Stimulated activated naive B cell treated with anti-CD40 and anti-IgM and Interleukin-4, amounts not matched to agents 10 μg/mL and 1 μg/mL and 100 μg/mL, for 72 hours (primary cell): ENCODE data around the gene THSD8.

Experiments
- ATAC-seq, 2 donors: fragments of 150-1000 bp; cut with Tn5 transposase; replicated peaks; 2 replicates each; pipeline ENCODE4 v1.10.0; 2021; ENCODE audit warnings: moderate library complexity in 1 of 2
- DNase-seq: peaks from one replicate; pipeline ENCODE4 v3.0.0; 2021
- H3K27ac Mint-ChIP-seq: one replicate; pipeline ENCODE4 v1.8.0; 2022; ENCODE audit warnings: mild to moderate bottlenecking, mixed read lengths
- H3K27me3 Mint-ChIP-seq, 2 donors: one replicate each; pipeline ENCODE4 v1.8.0; 2022; ENCODE audit warnings: mixed read lengths in 2 of 2
- H3K36me3 Mint-ChIP-seq, 2 donors: one replicate each; pipeline ENCODE4 v1.8.0; 2022; ENCODE audit warnings: mixed read lengths in 2 of 2, mild to moderate bottlenecking in 1 of 2
- H3K4me1 Mint-ChIP-seq, 2 donors: one replicate each; pipeline ENCODE4 v1.8.0; 2022; ENCODE audit warnings: mixed read lengths in 2 of 2, mild to moderate bottlenecking in 1 of 2
- H3K4me3 Mint-ChIP-seq, 2 donors: one replicate each; pipeline ENCODE4 v1.8.0; 2022; ENCODE audit warnings: mild to moderate bottlenecking in 2 of 2, mixed read lengths in 2 of 2, moderate library complexity in 1 of 2
- H3K9me3 Mint-ChIP-seq, 2 donors: one replicate each; pipeline ENCODE4 v1.8.0; 2022; ENCODE audit warnings: mixed read lengths in 2 of 2, mild to moderate bottlenecking in 1 of 2

The THSD8 gene

DNA sequence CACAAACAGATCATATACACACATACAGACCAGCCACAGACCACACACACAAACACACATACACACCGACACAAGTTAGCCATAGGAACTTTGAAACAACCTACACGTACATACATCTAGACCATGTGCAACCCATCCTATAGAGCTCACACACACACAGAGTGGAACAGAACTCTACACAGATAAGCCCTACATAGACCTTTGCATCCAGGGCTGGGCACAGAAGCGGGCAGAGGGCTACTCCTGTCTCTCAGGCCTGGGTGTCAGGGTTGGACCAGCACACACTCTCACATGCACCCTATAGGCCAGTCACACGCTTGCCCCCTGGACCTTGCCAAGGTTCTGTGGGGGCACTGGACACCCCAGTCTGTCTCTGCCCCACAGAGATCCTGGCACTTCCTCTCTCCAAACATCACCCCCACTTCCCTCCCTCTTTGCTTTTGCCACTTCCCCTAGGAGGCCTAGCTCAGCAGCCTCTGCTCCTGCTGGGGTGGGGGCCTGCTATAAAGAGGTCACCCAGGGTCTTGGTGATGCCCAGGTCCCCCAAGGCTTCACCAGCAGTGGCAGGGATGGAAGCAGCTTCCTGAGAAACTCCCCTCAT lies 16.3 kb upstream of the THSD8 start:
- Mint-ChIP-seq H3K4me1 (peaks cover 28 to 30% of the 10 kb centered on the region in 2 donors), H3K27ac (no peak overlapping the region), H3K9me3 (no peaks in the 10 kb centered on the region), H3K36me3 (no peaks in the 10 kb centered on the region), H3K27me3 (no peaks in the 10 kb centered on the region), H3K4me3 (no peak overlapping the region)
- ATAC-seq (no peak), DNase-seq (no peak)

DNA sequence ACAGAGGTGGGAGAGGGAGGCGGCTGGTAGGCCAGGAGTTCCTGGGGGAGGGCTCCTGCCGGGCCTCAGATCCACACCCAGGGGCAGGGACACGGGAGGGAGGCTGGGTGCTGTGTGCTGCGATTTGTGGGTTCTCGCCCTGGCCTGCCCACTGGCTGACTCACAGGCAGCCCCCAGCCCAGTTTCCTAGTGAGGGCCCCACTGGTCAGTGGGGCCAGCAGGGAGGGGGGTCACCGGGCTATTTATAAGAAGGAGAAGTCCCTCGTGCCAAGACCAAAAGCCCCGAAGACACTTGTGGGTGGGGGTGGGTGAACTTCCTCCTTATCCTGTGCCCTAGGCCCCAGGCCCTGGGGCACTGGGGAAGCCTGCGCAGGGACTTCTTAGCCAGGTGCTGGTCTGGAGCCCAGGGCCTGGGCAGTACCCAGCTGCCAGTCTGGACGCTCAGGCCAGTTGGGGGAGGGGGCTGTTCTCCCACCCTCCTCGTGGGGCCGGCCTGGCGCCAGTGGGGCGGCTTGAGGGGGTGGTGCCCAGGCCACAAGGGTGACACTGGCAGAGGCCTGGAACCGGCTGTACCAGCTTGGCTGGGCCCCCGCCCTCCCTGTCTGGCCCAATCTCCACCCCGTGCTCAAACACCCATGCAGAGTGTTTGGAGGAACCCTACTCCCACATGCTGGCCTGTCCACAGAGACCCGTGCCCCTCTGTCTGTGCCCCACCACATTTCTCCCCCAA lies 15.6 kb upstream of the THSD8 start:
- DNase-seq (no peak), ATAC-seq (no peak)
- no peak overlapping the region for H3K27ac Mint-ChIP-seq
- no peaks in the 10 kb centered on the region for H3K9me3 Mint-ChIP-seq
- H3K27me3 Mint-ChIP-seq: no peaks in the 10 kb centered on the region
- H3K4me1 Mint-ChIP-seq: peaks cover 36 to 38% of the 10 kb centered on the region in 2 donors
- peak overlapping the region in 1 of 2 donors; percentile 50 for H3K4me3 Mint-ChIP-seq
- H3K36me3 Mint-ChIP-seq: peaks cover 2% of the 10 kb centered on the region in 2 donors

DNA sequence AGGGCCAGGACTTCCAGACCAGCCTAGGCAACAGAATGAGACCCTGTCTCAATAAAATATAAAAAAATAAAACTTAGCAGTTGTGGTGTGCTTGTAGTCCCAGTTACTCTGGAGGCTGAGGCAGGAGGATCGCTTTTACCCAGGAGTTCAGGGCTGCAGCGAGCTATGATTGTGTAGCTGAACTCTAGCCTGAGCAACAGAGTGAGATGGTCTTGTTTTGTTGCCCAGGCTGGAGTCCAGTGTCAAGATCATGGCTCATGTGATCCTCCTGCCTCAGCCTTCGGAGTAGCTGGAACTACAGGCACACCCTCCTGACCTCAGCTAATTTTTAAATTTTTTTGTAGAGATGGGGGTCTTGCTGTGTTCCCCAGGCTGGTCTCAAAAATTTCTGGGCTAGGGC lies 14.9 kb upstream of the THSD8 start:
- H3K4me1 Mint-ChIP-seq: peaks cover 33 to 38% of the 10 kb centered on the region in 2 donors
- peaks cover 6 to 7% of the 10 kb centered on the region in 2 donors for H3K36me3 Mint-ChIP-seq
- no peak overlapping the region for H3K4me3 Mint-ChIP-seq
- H3K27ac Mint-ChIP-seq: peak overlapping the region; percentile 85
- DNase-seq (no peak), ATAC-seq (no peak)
- no peaks in the 10 kb centered on the region for H3K9me3 Mint-ChIP-seq
- H3K27me3 Mint-ChIP-seq: no peaks in the 10 kb centered on the region

DNA sequence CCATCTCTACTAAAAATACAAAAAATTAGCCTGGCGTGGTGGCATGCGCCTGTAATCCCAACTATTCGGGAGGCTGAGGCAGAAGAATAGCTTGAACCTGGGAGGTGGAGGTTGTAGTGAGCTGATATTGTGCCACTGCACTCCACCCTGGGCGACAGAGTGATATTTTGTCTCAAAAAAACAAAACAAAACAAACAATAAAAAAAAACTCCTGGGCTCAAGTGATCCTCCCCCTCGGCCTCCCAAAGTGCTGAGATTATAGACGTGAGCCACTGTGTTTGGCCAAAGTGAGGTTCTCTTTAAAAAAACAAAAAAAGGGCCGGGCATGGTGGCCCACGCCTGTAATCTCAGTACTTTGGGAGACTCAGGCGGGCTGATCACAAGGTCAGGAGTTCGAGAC lies 14.4 kb upstream of the THSD8 start:
- ATAC-seq (no peak), DNase-seq (no peak)
- Mint-ChIP-seq H3K4me3 (no peak overlapping the region), H3K27ac (peak overlapping the region; percentile 85), H3K27me3 (no peaks in the 10 kb centered on the region), H3K9me3 (no peaks in the 10 kb centered on the region), H3K36me3 (peaks cover 10 to 12% of the 10 kb centered on the region in 2 donors), H3K4me1 (peaks cover 30 to 33% of the 10 kb centered on the region in 2 donors)

DNA sequence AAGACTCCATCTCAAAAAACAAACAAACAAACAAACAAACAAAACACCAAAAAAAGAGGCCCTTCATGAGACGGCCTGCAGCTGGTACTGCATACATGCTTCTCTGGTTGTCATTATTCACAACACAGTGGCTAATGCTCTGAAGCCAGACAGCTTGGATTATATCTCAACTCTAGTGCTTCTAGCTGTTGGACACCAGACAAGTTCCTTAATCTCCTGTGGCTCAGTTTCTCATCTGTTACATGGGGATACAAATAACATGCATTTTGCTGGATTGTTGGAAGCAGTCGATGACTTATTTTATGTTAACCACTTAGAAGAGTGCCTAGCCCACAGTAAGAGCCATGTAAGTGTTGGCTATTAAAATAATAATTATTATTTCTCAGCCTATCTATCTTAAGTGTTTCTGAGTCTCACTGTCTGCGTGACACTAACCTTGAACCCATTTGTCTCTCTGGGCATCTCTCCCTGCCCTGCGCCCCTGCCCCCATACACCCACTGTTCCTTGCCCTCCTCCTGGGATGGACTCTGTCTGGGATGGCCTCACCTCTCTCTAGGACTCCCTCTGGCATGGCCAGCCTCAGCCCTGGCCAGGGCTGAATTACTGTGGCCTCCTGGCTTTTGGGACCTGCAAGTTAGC lies 13.7 kb upstream of the THSD8 start:
- ATAC-seq (no peak), DNase-seq (no peak)
- H3K27ac Mint-ChIP-seq: peak overlapping the region; percentile 99
- H3K4me3 Mint-ChIP-seq: peak overlapping the region; percentile 92 to 94
- H3K9me3 Mint-ChIP-seq: no peaks in the 10 kb centered on the region
- H3K27me3 Mint-ChIP-seq: no peaks in the 10 kb centered on the region
- H3K36me3 Mint-ChIP-seq: peaks cover 16% of the 10 kb centered on the region in 2 donors
- H3K4me1 Mint-ChIP-seq: peaks cover 29 to 34% of the 10 kb centered on the region in 2 donors

DNA sequence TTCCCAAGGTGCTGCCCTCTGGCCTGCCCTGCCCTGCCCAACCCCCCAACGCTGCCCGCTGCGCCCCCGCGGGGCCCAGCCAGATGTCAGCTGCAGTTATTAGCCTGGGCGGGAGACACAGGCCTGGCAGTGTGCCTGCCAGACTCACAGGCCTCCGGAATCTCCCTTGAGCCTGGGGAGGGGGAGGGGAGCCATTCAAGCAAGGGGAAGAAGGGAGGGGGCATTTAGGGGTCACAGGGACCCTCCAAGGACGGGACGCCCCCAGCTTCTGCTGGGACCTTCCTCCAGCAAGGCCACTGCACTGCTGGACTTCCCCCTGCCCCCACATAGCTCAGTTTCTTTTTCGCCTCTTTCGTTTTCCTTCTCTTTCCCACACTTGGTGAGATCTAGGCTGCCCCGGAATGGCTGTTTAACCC lies 13.2 kb upstream of the THSD8 start:
- H3K9me3 Mint-ChIP-seq: no peaks in the 10 kb centered on the region
- H3K4me1 Mint-ChIP-seq: peaks cover 27 to 37% of the 10 kb centered on the region in 2 donors
- no peaks in the 10 kb centered on the region for H3K27me3 Mint-ChIP-seq
- DNase-seq: peak; percentile 90
- H3K36me3 Mint-ChIP-seq: peaks cover 19 to 20% of the 10 kb centered on the region in 2 donors
- peak overlapping the region; percentile 92 to 94 for H3K4me3 Mint-ChIP-seq
- H3K27ac Mint-ChIP-seq: peak overlapping the region; percentile 99
- peak; percentile 8 to 12 for ATAC-seq

DNA sequence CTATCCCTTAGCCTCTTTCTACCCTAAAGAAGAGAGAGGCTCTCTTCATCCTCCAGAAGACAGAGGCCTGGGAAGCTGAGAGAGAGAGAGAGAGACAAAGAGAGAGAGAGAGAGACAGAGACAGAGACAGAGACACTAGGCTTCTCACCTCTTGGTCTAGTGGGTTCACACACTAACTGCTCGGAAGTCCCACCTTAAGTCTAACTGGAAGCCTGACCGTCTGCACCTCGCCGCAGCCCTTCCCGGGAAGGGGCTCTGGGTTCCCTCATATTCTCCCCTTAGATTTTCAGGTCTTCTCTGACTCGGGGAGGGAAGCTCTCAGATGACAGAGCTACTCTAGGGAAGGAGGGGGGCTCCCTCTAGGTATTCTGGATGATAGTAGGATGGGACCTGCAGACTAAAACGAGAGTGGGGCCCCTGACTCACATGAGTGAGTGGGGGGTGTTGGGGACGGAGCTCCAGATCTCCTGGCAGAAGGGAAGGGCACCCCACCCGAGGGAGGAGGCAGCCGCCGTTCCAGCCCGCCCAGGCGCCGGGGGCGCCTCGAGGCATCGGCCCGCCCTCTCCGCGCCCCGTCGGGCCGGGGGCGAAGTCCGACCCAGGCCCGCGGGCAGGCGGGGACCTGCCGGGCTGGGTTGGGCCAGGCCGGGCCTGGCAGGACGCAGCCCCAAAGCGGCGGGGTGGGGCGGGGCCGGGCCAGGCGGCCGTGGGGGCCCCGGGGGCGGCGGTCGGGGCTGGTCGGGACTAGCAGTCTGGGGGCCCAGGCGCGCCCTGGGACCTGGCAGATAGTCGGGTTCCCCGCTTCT lies 12.6 kb upstream of the THSD8 start:
- DNase-seq (no peak), ATAC-seq (peak in 1 of 2 donors; percentile 0)
- Mint-ChIP-seq H3K27ac (peak overlapping the region; percentile 99), H3K36me3 (peaks cover 19 to 20% of the 10 kb centered on the region in 2 donors), H3K27me3 (no peaks in the 10 kb centered on the region), H3K4me1 (peaks cover 29 to 42% of the 10 kb centered on the region in 2 donors), H3K9me3 (no peaks in the 10 kb centered on the region), H3K4me3 (peak overlapping the region; percentile 96 to 100)

DNA sequence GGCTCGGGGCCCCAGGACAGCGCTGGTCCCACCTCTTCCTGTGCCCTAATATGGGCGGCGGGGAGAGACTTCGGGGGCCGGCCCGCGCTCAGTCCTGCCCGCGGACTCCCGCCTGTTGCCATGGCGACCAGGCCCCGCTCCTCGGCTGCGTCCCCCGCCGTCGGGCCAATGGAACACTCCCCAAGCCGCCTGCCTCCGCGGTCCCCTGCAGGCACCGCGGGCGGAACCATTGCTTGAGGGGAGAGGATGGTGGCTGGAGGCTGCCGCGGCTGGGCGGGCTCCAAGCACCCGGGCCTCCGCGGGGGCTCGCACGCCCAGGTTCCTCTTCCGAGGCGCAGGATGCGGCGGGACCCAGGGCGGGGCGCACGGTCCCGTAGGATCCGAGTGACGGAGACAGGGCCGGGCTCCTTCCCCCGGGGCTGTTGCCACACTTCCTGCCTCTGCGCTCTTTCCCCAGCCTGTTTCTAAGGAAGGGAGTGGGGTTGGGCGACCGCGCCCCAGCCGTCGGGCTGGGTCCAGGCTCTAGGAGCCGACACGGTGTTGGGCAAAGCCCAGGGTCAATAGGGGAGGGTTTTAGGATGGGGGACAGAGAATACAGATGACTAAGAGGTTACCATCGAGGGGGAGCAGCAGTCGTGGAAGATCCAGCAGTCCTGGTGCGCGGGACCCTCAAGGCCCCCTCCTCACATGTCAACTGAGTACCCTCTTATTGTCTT lies 11.8 kb upstream of the THSD8 start:
- H3K4me1 Mint-ChIP-seq: peaks cover 33 to 48% of the 10 kb centered on the region in 2 donors
- ATAC-seq: peak; percentile 49 to 53
- H3K27ac Mint-ChIP-seq: peak overlapping the region; percentile 100

DNA sequence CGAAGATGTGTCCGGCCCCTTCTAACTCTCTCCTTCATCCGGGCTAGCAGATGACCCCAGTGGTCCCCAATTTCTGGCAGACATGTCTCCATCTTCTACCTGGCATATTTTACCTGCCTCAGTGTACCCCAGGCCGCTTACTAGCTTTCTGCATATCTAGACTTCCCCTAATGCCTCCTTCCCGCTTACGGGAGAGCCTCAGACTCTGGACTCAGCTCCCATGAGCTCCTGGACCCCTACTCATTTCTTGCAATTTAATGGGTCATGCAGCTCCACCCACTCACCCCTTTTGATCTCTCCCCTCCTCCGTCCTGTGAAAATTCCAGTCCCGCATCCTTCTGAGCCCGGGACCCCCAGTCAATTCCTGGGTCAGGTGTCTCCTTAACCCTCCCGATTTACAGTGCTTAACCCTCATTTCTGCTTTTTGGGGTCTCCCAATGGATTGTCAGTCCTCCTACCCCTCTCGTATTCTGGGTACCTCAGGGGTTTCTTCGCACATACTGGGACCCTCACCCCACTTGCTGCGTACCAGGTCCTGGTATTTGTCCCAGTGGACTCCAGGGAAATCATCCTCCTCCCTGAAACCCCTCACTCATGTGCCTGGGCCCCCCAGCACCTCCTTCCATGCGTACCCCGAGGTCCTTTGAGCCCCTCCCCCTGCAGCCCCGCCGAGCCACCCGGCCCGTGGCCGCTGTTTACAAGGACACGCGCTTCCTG lies 11.1 kb upstream of the THSD8 start:
- H3K9me3 Mint-ChIP-seq: no peaks in the 10 kb centered on the region
- no peak for DNase-seq
- peaks cover 19 to 20% of the 10 kb centered on the region in 2 donors for H3K36me3 Mint-ChIP-seq
- H3K4me3 Mint-ChIP-seq: peak overlapping the region; percentile 96 to 100
- peaks cover 35 to 52% of the 10 kb centered on the region in 2 donors for H3K4me1 Mint-ChIP-seq
- H3K27ac Mint-ChIP-seq: peak overlapping the region; percentile 100
- no peak for ATAC-seq
- H3K27me3 Mint-ChIP-seq: no peaks in the 10 kb centered on the region

More for the DNA sequence above, 11.8 kb upstream of the THSD8 start:
- peak; percentile 99 for DNase-seq
- H3K36me3 Mint-ChIP-seq: peaks cover 19 to 20% of the 10 kb centered on the region in 2 donors
- no peaks in the 10 kb centered on the region for H3K9me3 Mint-ChIP-seq
- no peaks in the 10 kb centered on the region for H3K27me3 Mint-ChIP-seq
- H3K4me3 Mint-ChIP-seq: peak overlapping the region; percentile 96 to 100

DNA sequence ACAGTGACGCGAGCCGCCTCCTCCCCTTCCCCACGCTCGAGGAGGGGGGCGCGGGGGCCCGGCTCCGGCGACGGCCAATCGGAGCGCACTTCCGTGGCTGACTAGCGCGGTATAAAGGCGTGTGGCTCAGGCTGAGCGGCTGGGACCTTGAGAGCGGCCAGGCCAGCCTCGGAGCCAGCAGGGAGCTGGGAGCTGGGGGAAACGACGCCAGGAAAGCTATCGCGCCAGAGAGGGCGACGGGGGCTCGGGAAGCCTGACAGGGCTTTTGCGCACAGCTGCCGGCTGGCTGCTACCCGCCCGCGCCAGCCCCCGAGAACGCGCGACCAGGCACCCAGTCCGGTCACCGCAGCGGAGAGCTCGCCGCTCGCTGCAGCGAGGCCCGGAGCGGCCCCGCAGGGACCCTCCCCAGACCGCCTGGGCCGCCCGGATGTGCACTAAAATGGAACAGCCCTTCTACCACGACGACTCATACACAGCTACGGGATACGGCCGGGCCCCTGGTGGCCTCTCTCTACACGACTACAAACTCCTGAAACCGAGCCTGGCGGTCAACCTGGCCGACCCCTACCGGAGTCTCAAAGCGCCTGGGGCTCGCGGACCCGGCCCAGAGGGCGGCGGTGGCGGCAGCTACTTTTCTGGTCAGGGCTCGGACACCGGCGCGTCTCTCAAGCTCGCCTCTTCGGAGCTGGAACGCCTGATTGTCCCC lies 10.4 kb upstream of the THSD8 start, which contains the start of gene JUNB:
TSS of gene JUNB (plus strand) at position 142 of the 706 bp plus-strand sequence. CDS start at position 428, 286 bp downstream.
- Mint-ChIP-seq H3K9me3 (no peaks in the 10 kb centered on the region), H3K4me3 (peak within 1 kb of the TSS; percentile 96 to 100), H3K36me3 (peaks cover 19 to 20% of the 10 kb centered on the region in 2 donors), H3K27ac (peak within 1 kb of the TSS; percentile 100), H3K4me1 (peaks cover 41 to 59% of the 10 kb centered on the region in 2 donors), H3K27me3 (no peaks in the 10 kb centered on the region)
- peak; percentile 95 for DNase-seq
- ATAC-seq: peak; percentile 33 to 38

DNA sequence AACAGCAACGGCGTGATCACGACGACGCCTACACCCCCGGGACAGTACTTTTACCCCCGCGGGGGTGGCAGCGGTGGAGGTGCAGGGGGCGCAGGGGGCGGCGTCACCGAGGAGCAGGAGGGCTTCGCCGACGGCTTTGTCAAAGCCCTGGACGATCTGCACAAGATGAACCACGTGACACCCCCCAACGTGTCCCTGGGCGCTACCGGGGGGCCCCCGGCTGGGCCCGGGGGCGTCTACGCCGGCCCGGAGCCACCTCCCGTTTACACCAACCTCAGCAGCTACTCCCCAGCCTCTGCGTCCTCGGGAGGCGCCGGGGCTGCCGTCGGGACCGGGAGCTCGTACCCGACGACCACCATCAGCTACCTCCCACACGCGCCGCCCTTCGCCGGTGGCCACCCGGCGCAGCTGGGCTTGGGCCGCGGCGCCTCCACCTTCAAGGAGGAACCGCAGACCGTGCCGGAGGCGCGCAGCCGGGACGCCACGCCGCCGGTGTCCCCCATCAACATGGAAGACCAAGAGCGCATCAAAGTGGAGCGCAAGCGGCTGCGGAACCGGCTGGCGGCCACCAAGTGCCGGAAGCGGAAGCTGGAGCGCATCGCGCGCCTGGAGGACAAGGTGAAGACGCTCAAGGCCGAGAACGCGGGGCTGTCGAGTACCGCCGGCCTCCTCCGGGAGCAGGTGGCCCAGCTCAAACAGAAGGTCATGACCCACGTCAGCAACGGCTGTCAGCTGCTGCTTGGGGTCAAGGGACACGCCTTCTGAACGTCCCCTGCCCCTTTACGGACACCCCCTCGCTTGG lies 9.6 kb upstream of the THSD8 start:
- Mint-ChIP-seq H3K9me3 (no peaks in the 10 kb centered on the region), H3K4me1 (peaks cover 43 to 61% of the 10 kb centered on the region in 2 donors), H3K36me3 (peaks cover 19 to 20% of the 10 kb centered on the region in 2 donors), H3K4me3 (peak overlapping the region; percentile 96 to 100), H3K27ac (peak overlapping the region; percentile 100), H3K27me3 (no peaks in the 10 kb centered on the region)
- ATAC-seq (peak; percentile 1 to 2), DNase-seq (peak; percentile 82)

DNA sequence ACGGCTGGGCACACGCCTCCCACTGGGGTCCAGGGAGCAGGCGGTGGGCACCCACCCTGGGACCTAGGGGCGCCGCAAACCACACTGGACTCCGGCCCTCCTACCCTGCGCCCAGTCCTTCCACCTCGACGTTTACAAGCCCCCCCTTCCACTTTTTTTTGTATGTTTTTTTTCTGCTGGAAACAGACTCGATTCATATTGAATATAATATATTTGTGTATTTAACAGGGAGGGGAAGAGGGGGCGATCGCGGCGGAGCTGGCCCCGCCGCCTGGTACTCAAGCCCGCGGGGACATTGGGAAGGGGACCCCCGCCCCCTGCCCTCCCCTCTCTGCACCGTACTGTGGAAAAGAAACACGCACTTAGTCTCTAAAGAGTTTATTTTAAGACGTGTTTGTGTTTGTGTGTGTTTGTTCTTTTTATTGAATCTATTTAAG lies 9.0 kb upstream of the THSD8 start:
- Mint-ChIP-seq H3K27ac (peak overlapping the region; percentile 100), H3K36me3 (peaks cover 19 to 20% of the 10 kb centered on the region in 2 donors), H3K4me1 (peaks cover 43 to 61% of the 10 kb centered on the region in 2 donors), H3K9me3 (no peaks in the 10 kb centered on the region), H3K4me3 (peak overlapping the region; percentile 96 to 100), H3K27me3 (no peaks in the 10 kb centered on the region)
- DNase-seq: no peak
- ATAC-seq: no peak
